GM18873 (cell line): ENCODE measurements around the gene ADGRF3.
"Not testable (repeated sequence)": the region's sequence is repeated elsewhere in the genome, so short reads cannot be mapped to it uniquely, and the experiment has no call there.

Experiments used
- ATAC-seq: cut with Tn5 transposase; IDR thresholded peaks from one replicate; pipeline ENCODE4 v1.9.1; 2021; ENCODE audit warnings: mild to moderate bottlenecking, moderate library complexity, moderate number of reproducible peaks; ENCODE audit not compliant: unreplicated experiment, low FRiP score

The ADGRF3 gene

DNA sequence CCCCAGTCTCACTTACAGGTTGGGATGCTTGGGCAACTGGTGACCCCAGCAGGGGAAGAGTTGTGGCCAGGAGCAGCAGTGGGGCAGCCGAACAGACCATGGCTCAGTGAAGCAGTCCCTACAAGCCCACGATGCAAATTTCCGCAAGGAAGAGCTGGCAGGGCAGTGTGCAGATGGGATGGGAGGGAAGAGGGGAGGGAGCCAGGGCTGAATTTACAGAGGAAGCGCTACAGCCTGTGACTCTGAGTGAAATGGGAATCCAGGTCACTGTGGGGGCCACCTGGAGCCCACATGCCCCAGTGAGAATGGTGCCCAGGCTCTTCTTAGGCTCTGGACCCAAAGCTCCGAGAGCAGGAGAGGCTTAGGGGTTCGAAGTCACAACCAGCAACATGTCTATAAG lies 27.6 kb downstream of the ADGRF3 start:
- no peak for ATAC-seq

- no peak for ATAC-seq
Observed at GRCh38 chr2:26317377-26318105, 29.0 kb downstream of the ADGRF3 start.

DNA sequence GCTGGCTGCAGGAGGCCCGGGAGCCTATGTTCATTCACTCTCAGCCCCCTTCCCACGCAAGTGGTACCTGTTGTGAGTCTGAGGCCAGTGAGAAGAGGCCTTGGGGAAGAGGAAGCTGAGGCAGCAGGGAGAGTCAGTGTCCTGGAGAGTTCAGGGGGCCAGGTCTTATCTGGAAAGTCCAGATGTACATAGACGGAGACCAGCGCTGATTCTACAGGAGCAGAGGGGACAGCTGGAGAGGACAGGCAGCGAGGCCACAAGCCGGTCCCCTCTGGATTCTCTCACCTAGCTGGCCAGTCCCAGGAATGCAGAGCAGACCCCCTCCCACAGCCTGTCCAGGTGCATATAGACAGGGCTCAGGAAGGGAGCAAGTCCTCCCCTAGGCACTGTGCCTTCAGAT lies 29.7 kb downstream of the ADGRF3 start:
- ATAC-seq, result no peak

DNA sequence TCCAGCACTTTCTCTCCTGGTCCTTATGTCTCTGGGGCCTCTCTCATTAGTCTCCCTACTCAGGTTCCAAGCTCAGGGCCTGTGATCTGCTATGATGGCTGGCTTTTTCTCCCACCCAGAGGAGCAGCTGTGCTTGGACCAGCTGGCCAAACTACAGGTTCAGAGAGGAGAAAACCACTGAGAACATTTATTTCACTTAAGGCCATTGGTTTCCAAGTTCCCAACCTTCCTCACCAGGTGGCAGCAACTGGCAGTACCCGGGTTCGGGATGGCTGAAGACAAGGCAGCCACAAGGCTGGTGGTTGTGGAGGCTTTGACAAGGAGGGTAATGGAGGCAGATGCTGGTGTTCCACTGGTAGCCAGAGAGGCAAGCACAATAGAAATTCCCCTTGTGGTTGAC lies 30.5 kb downstream of the ADGRF3 start:
- no peak for ATAC-seq

DNA sequence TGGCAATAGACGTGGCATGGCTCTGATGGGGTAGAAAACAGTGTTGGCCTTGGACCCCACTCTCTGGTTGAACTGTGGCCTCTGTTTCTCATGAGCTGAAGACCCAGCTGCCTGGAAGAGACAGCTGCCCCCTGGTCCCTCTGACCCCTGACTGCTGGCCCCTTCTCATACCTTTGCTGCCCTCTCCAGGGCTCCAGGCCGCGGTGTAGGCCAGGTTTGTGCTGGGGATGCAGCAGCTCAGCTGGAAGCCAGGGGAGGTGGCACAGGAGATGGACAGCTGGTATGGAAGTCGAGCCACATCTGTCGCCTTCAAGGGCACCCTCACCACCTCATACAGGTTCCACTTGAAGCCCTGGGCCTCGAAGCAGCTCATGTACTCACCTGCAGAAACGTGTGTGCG lies 32.3 kb downstream of the ADGRF3 start:
- ATAC-seq, result no peak

GRCh38 chr2:26313446-26313845 lies 33.1 kb downstream of the ADGRF3 start:
- no peak for ATAC-seq

- ATAC-seq, result no peak
Observed at GRCh38 chr2:26312471-26312870, 34.1 kb downstream of the ADGRF3 start.

DNA sequence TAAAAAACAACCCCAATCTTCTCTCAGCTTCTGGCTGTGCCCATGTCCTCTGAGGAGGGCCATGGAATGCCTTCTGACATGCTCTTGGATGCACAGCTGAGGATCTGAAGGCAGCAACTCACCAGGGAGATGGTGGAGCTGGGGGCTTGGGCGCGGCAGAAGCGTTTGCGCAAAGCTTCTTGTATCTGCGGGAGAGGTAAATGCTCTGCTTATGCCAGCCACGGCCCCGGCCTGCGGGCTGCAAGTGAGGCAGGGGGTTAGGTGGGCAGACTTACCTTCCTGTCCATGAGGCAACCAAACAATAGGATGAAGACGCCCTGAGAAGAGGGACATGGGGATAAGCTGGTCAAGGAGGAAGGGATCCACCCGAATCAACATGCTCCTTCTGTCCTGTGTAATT lies 36.7 kb downstream of the ADGRF3 start:
- ATAC-seq, result no peak

- ATAC-seq, result no peak
Observed at GRCh38 chr2:26305540-26305939, 41.0 kb downstream of the ADGRF3 start.

GRCh38 chr2:26305094-26305493 lies 41.5 kb downstream of the ADGRF3 start:
- not testable (repeated sequence) for ATAC-seq

DNA sequence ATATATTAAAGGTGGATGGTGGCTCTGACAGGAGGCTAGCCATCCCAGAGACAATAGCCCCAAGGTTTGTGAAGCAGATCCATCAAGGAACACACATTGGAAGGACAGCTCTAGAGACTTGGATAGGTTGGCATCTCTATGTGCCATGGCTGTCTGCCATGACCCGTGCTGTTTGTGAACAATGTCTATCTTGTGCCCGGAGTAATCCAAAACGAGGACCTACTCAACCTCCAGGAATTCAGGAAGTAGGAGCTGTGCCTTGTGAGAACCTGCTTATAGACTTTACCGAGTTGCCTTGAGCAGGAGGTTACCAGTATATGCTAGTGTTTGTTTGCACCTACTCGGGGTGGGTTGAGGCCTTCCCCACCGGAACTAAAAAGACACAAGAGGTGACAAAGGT lies 43.7 kb downstream of the ADGRF3 start:
- ATAC-seq, result no peak

GRCh38 chr2:26300234-26300925 lies 46.2 kb downstream of the ADGRF3 start:
- ATAC-seq, result no peak

GRCh38 chr2:26299471-26300101 lies 47.0 kb downstream of the ADGRF3 start:
- ATAC-seq, result no peak

DNA sequence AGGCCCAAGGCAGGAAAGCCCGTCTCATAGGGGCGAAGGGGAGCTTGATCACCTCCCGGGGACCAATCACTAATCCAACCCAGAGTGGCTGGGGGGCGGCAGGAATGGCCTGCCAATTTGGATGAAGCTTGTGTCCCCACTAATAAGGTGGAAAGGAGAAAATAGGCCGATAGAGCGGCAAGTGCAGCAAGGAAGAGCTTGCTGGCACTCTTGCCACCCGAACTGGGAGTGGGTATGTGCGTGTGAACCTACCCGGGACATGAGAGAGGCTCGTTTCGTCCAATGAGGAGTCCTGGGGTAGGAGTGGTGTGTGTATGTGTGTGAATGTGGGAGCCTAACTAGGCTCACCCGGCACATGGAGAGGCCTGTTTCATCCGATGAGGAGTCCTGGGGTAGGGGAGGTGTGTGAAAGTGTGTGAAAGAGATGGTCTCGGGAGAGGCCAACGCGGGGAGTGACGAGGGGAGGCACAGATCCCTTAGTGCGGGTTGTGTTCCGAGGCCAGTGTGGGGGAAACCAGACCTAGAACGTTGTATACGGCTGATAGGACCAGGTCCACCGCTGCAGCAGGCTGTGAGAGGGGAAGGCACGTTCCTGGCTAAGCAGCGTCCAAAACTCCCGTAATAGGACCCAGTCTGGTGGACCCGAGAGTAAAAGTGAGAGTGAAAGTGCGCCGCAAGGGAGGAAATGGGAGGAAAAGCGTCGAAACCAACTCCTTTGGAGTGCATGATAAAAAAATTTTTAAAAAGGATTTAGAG lies 47.8 kb downstream of the ADGRF3 start:
- no peak for ATAC-seq

- ATAC-seq, result no peak
Observed at GRCh38 chr2:26298286-26298637, 48.3 kb downstream of the ADGRF3 start.

DNA sequence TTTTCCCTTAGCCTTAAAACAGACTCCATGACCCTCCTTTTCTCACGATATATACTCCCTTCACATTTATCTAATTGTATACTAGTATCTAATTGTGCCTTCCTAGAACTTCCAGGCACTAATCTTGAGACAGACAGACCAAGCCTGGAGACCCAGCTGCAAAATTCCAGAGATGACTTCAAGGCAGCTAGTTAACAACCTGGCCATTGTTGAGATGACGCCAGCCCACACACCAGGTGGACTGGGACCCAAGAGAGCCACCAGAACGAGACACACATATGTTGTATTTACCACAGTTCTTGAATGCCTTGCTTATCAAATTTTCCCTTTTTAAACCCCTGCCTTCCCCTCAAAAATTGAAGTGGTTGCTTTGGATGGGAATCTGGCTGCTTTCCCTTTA lies 49.5 kb downstream of the ADGRF3 start:
- ATAC-seq, result no peak

- ATAC-seq, result no peak
Observed at GRCh38 chr2:26295511-26295910, 51.1 kb downstream of the ADGRF3 start.

GRCh38 chr2:26292646-26293045 lies 53.9 kb downstream of the ADGRF3 start:
- ATAC-seq, result no peak

DNA sequence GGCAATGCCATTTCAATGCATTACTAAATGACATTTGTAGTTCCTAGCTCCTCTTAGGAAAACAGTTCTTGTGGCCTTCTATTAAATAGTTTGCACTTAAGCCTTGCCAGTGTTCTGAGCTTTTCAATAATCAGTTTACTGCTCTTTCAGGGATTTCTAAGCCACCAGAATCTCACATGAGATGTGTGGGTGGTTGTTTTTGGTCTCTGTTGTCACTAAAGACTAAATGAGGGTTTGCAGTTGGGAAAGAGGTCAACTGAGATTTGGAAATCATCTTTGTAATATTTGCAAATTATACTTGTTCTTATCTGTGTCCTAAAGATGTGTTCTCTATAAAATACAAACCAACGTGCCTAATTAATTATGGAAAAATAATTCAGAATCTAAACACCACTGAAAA lies 56.6 kb downstream of the ADGRF3 start:
- ATAC-seq, result no peak

DNA sequence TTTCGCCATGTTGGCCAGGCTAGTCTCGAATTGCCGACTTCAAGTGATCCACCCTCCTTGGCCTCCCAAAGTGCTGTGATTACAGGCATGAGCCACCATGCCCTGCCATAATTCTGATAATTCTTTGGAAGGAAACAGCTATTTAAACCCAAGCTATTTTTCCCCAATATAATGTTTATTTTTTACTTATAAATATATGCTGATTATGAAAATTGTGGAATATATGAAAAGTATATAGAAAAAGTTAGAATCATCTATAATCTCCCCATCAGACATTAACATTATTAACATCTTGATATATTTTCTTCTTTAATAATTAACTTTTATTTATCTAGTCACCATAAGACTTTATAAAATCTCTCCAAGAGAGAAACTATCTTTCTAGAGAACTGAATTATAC lies 60.7 kb downstream of the ADGRF3 start:
- no peak for ATAC-seq

DNA sequence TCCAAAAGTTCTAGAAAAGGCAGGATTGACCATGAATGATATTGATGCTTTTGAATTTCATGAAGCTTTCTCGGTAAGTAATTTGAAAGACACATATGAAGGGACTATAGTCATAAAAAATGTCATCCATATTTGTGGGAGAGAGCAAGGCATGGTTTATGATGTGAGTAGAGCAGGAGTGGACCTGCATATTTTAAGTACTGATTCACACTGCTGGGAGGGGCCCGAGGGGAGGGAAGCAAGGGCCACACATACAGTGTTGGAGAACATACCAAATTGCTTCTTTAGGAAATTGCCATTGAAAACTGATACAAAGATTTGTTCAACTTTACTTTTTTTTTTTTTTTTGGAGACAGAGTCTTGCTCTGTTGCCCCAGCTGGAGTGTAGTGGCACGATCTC lies 62.5 kb downstream of the ADGRF3 start:
- ATAC-seq, result no peak
